Neuronal stem cell (in vitro differentiated cells): ENCODE measurements around the gene PCDHGA12.

Experiments used
- DNase-seq: peaks from one replicate; pipeline ENCODE4 v3.0.0-alpha.2; 2013; ENCODE audit warnings: low spot score
- H2AFZ ChIP-seq: one replicate; pipeline ENCODE4 v1.6.1; 2013; ENCODE audit warnings: mild to moderate bottlenecking, low read length, inconsistent platforms
- H2AK5ac ChIP-seq: 2 replicates; pipeline ENCODE4 v1.6.1; 2013; ENCODE audit warnings: low read depth, mild to moderate bottlenecking, inconsistent platforms, low read length, moderate library complexity, mixed read lengths
- H2BK120ac ChIP-seq: 2 replicates; pipeline ENCODE4 v1.6.1; 2013; ENCODE audit warnings: low read depth, mild to moderate bottlenecking, inconsistent platforms, low read length, moderate library complexity, mixed read lengths
- H2BK12ac ChIP-seq: one replicate; pipeline ENCODE4 v1.6.1; 2013; ENCODE audit warnings: low read length, inconsistent platforms
- H2BK15ac ChIP-seq: 2 replicates; pipeline ENCODE4 v1.6.1; 2013; ENCODE audit warnings: mild to moderate bottlenecking, low read length, inconsistent platforms, mixed read lengths
- H2BK5ac ChIP-seq: one replicate; pipeline ENCODE4 v1.6.1; 2013; ENCODE audit warnings: inconsistent platforms, mild to moderate bottlenecking, low read length, moderate library complexity
- H3K14ac ChIP-seq: one replicate; pipeline ENCODE4 v1.6.1; 2013; ENCODE audit warnings: low read length, inconsistent platforms
- H3K18ac ChIP-seq: 2 replicates; pipeline ENCODE4 v1.6.1; 2013; ENCODE audit warnings: low read length, inconsistent platforms
- H3K23ac ChIP-seq: 2 replicates; pipeline ENCODE4 v1.6.1; 2013; ENCODE audit warnings: low read depth, mild to moderate bottlenecking, mixed read lengths, low read length, inconsistent platforms; ENCODE audit not compliant: poor library complexity
- H3K27ac ChIP-seq: replicated peaks from 3 replicates; pipeline ENCODE4 v1.5.1; 2013; ENCODE audit warnings: low read length, inconsistent platforms
- H3K27me3 ChIP-seq, 3 experiments: 2 replicates each; pipeline ENCODE4 v1.6.1; 2013; ENCODE audit warnings: low read length in 3 of 3, mild to moderate bottlenecking in 2 of 3, inconsistent platforms in 1 of 3, low read depth in 1 of 3, mixed read lengths in 1 of 3, moderate library complexity in 1 of 3; ENCODE audit not compliant: control insufficient read depth in 3 of 3, insufficient read depth in 3 of 3
- H3K36me3 ChIP-seq, 2 donors: replicated peaks in 1 of 2; 2 replicates each; pipeline ENCODE4 v1.6.1; 2013; ENCODE audit warnings: low read length in 2 of 2; ENCODE audit not compliant: control insufficient read depth in 2 of 2, insufficient read depth in 2 of 2
- H3K4ac ChIP-seq: 2 replicates; pipeline ENCODE4 v1.6.1; 2013; ENCODE audit warnings: inconsistent platforms, mild to moderate bottlenecking, low read length, moderate library complexity
- H3K4me1 ChIP-seq, 2 donors: 1 replicate in 1 of 2; 2 replicates in 1 of 2; pipeline ENCODE4 v1.6.1; 2013; ENCODE audit warnings: low read length in 2 of 2, low read depth in 1 of 2; ENCODE audit not compliant: control insufficient read depth in 2 of 2, insufficient read depth in 1 of 2
- H3K4me2 ChIP-seq: one replicate; pipeline ENCODE4 v1.6.1; 2013; ENCODE audit warnings: mild to moderate bottlenecking, low read length, inconsistent platforms; ENCODE audit not compliant: insufficient read depth, poor library complexity, severe bottlenecking
- H3K4me3 ChIP-seq, 2 donors: 2 replicates each; pipeline ENCODE4 v1.5.1; 2013; ENCODE audit warnings: low read length in 2 of 2, mild to moderate bottlenecking in 2 of 2, inconsistent platforms in 1 of 2, moderate library complexity in 1 of 2
- H3K79me1 ChIP-seq: one replicate; pipeline ENCODE4 v1.6.1; 2013; ENCODE audit warnings: low read depth, mild to moderate bottlenecking, inconsistent platforms, low read length, moderate library complexity
- H3K9ac ChIP-seq: one replicate; pipeline ENCODE4 v1.6.1; 2013; ENCODE audit warnings: mild to moderate bottlenecking, low read depth, low read length, inconsistent platforms; ENCODE audit not compliant: poor library complexity
- H3K9me3 ChIP-seq, 2 donors: replicated peaks in 1 of 2; 2 replicates each; pipeline versions ENCODE3 to v1.6.1; 2013; ENCODE audit warnings: low read length in 2 of 2, mild to moderate bottlenecking in 2 of 2, inconsistent platforms in 1 of 2, low read depth in 1 of 2, mixed read lengths in 1 of 2, moderate library complexity in 1 of 2; ENCODE audit not compliant: control insufficient read depth in 2 of 2, insufficient read depth in 1 of 2
- H4K8ac ChIP-seq: one replicate; pipeline ENCODE4 v1.6.1; 2013; ENCODE audit warnings: low read depth, mild to moderate bottlenecking, inconsistent platforms, low read length, moderate library complexity
- H4K91ac ChIP-seq: one replicate; pipeline ENCODE4 v1.6.1; 2013; ENCODE audit warnings: low read length, low read depth, mild to moderate bottlenecking, inconsistent platforms; ENCODE audit not compliant: poor library complexity
- WGBS, 2 donors: extraction: QIAGEN DNeasy Blood & Tissue Kit; methylation state at CpG; one replicate each; pipeline ENCODE4 v1.1.7; 2013; ENCODE audit warnings: missing lambda C conversion rate in 2 of 2, mixed read lengths in 1 of 2; ENCODE audit not compliant: insufficient read length in 2 of 2, insufficient replicate concordance in 1 of 2; ENCODE audit errors: extremely low coverage in 2 of 2; 5-methylcytosine and 5-hydroxymethylcytosine counted together

Gene PCDHGA12

GRCh38 chr5:141419074-141419880 is 11.0 kb upstream of the PCDHGA12 start:
- no peak overlapping the region for H2AFZ ChIP-seq
- DNase-seq: no peak
- peak overlapping the region; percentile 56 for H2AK5ac ChIP-seq
- H3K27ac ChIP-seq: no peak overlapping the region
- no peaks in the 10 kb centered on the region for H3K27me3 ChIP-seq
- no peak overlapping the region for H2BK15ac ChIP-seq
- H3K4me3 ChIP-seq: peak overlapping the region in 1 of 2 donors; percentile 57
- H3K4me1 ChIP-seq: no peaks in the 10 kb centered on the region
- H3K14ac ChIP-seq: peak overlapping the region; percentile 71
- peak overlapping the region; percentile 85 for H3K23ac ChIP-seq
- peak overlapping the region; percentile 38 for H3K18ac ChIP-seq
- H2BK5ac ChIP-seq: no peak overlapping the region
- no peak overlapping the region for H4K91ac ChIP-seq
- peak overlapping the region; percentile 92 for H4K8ac ChIP-seq
- peak overlapping the region; percentile 37 for H3K4ac ChIP-seq
- H3K36me3 ChIP-seq: peaks cover 43 to 67% of the 10 kb centered on the region in 2 donors
- WGBS, 2 donors: no CpG with 5 or more reads among the region's 74 CpGs
- H3K4me2 ChIP-seq: no peak overlapping the region
- peak overlapping the region; percentile 73 for H2BK12ac ChIP-seq
- no peak overlapping the region for H3K9ac ChIP-seq
- no peak overlapping the region for H2BK120ac ChIP-seq
- H3K9me3 ChIP-seq: peaks cover 57 to 97% of the 10 kb centered on the region in 2 donors
- peaks cover 10% of the 10 kb centered on the region for H3K79me1 ChIP-seq

- no CpG with 5 or more reads among the region's 42 CpGs for WGBS, 2 donors
- H3K27me3 ChIP-seq: no peaks in the 10 kb centered on the region
- no peak within 1 kb of the TSS for H3K27ac ChIP-seq
- H3K9me3 ChIP-seq: peaks cover 50 to 99% of the 10 kb centered on the region in 2 donors
- H3K4ac ChIP-seq: no peak within 1 kb of the TSS
- no peak within 1 kb of the TSS for H4K91ac ChIP-seq
- H3K36me3 ChIP-seq: peaks cover 38 to 75% of the 10 kb centered on the region in 2 donors
- no peak within 1 kb of the TSS for H2AFZ ChIP-seq
- no peak within 1 kb of the TSS for H2BK15ac ChIP-seq
- peaks cover 10% of the 10 kb centered on the region for H3K79me1 ChIP-seq
- H2AK5ac ChIP-seq: no peak within 1 kb of the TSS
- no peak within 1 kb of the TSS for H3K23ac ChIP-seq
- no peak for DNase-seq
- no peak within 1 kb of the TSS for H3K14ac ChIP-seq
- no peak within 1 kb of the TSS for H2BK12ac ChIP-seq
- no peak within 1 kb of the TSS for H3K9ac ChIP-seq
- H3K4me2 ChIP-seq: no peak within 1 kb of the TSS
- H2BK120ac ChIP-seq: no peak within 1 kb of the TSS
- no peak within 1 kb of the TSS for H3K18ac ChIP-seq
- H3K4me1 ChIP-seq: no peaks in the 10 kb centered on the region
- H4K8ac ChIP-seq: no peak within 1 kb of the TSS
- no peak within 1 kb of the TSS for H2BK5ac ChIP-seq
- peak within 1 kb of the TSS in 1 of 2 donors; percentile 56 for H3K4me3 ChIP-seq
Measured at GRCh38 chr5:141420855-141421488, 9.3 kb upstream of the PCDHGA12 start, which contains the start of gene PCDHGA11. PCDHGA11 (plus strand) TSS chr5:141421051; CDS start chr5:141421228, 177 bp downstream.

DNA sequence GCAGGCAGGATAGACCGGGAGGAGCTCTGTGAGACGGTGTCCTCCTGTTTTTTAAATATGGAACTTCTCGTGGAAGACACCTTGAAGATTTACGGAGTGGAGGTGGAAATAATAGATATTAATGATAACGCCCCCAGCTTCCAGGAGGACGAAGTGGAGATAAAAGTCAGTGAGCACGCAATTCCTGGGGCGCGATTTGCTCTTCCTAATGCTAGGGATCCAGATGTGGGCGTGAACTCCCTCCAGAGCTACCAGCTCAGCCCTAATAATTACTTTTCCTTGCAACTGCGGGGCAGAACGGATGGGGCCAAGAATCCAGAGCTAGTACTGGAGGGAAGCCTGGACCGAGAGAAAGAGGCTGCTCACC is 8.8 kb upstream of the PCDHGA12 start:
- Histone ChIP-seq H3K9me3 (peaks cover 55 to 99% of the 10 kb centered on the region in 2 donors), H3K14ac (no peak overlapping the region), H3K4me2 (no peak overlapping the region), H3K4me1 (no peaks in the 10 kb centered on the region), H2BK120ac (no peak overlapping the region), H2AFZ (no peak overlapping the region), H4K8ac (no peak overlapping the region), H2BK5ac (no peak overlapping the region), H3K4me3 (no peak overlapping the region), H3K23ac (no peak overlapping the region), H2BK12ac (no peak overlapping the region), H3K18ac (no peak overlapping the region), H2BK15ac (no peak overlapping the region), H3K27me3 (no peaks in the 10 kb centered on the region), H3K4ac (no peak overlapping the region), H3K79me1 (peaks cover 10% of the 10 kb centered on the region), H2AK5ac (no peak overlapping the region), H3K9ac (no peak overlapping the region), H4K91ac (no peak overlapping the region), H3K27ac (no peak overlapping the region), H3K36me3 (peaks cover 41 to 76% of the 10 kb centered on the region in 2 donors)
- DNase-seq: no peak
- WGBS, 2 donors: no CpG with 5 or more reads among the region's 13 CpGs

GRCh38 chr5:141422742-141423291 is 7.5 kb upstream of the PCDHGA12 start:
- Histone ChIP-seq H3K36me3 (peaks cover 50 to 81% of the 10 kb centered on the region in 2 donors), H2AFZ (no peak overlapping the region), H3K18ac (no peak overlapping the region), H4K8ac (no peak overlapping the region), H2BK15ac (no peak overlapping the region), H3K9ac (no peak overlapping the region), H4K91ac (no peak overlapping the region), H2BK5ac (no peak overlapping the region), H3K79me1 (peaks cover 12% of the 10 kb centered on the region), H3K9me3 (peaks cover 69 to 100% of the 10 kb centered on the region in 2 donors), H3K4me2 (no peak overlapping the region), H3K14ac (no peak overlapping the region), H2BK12ac (no peak overlapping the region), H2BK120ac (peak overlapping the region; percentile 16), H3K4me3 (no peak overlapping the region), H3K23ac (peak overlapping the region; percentile 25), H3K27me3 (no peaks in the 10 kb centered on the region), H3K4ac (no peak overlapping the region), H3K4me1 (no peaks in the 10 kb centered on the region), H2AK5ac (no peak overlapping the region), H3K27ac (no peak overlapping the region)
- DNase-seq: no peak
- WGBS, 2 donors: no CpG with 5 or more reads among the region's 42 CpGs
